Endothelial cell of umbilical vein (primary cell): ENCODE results near the gene WDPCP. TPM values are rescaled to one million over a fixed set of nuclear protein-coding genes. Genes with fewer than 3 reads are reported as not detected.

ENCODE experiments used
- BruUV-seq: library from RNA; stranded (reverse); fragments of 400-500 nt; replicated peaks from 2 replicates; lab custom pipeline; 2021; lab: Mats Ljungman, UMichigan
- CTCF ChIA-PET: fragments of 300-600, 350-600 bp; sonication (Branson Sonifier 250); formaldehyde crosslinking; loops from one replicate; lab custom pipeline; 2021; ENCODE audit warnings: antibody characterized with exemption, inconsistent platforms; lab: Charles Lee
- POLR2A ChIA-PET: fragments of 300-600, 350-600 bp; sonication (Branson Sonifier 250); formaldehyde crosslinking; loops from one replicate; lab custom pipeline; 2021; ENCODE audit warnings: antibody characterized with exemption, inconsistent platforms; lab: Charles Lee
- DNase-seq: peaks from one replicate; pipeline ENCODE4 v3.0.0-alpha.2; 2011; ENCODE audit warnings: low read depth, low spot score
- FAIRE-seq: peaks from 2 replicates; lab custom pipeline; 2011; peaks lifted over from hg19 to GRCh38; lab: Jason Lieb, UNC
- H2AFZ ChIP-seq: 2 replicates; pipeline ENCODE4 v1.6.0; 2012; ENCODE audit warnings: low read depth, low read length, control low read depth, inconsistent platforms
- H3K27ac ChIP-seq: 2 replicates; pipeline ENCODE4 v1.5.1; 2011; ENCODE audit warnings: low read depth, mild to moderate bottlenecking, control low read depth, low read length, moderate library complexity; ENCODE audit not compliant: insufficient read depth
- H3K27me3 ChIP-seq, 2 experiments: 2 replicates each; pipeline versions ENCODE4 v1.6.0 to v1.6.1; 2011; ENCODE audit warnings: low read length in 2 of 2, mixed read lengths in 1 of 2; ENCODE audit not compliant: control insufficient read depth in 2 of 2, insufficient read depth in 2 of 2
- H3K36me3 ChIP-seq, 2 experiments: 2 replicates in 1 of 2; 3 replicates in 1 of 2; pipeline ENCODE4 v1.5.1; 2011; ENCODE audit warnings: low read length in 2 of 2, mild to moderate bottlenecking in 1 of 2, moderate library complexity in 1 of 2; ENCODE audit not compliant: control insufficient read depth in 2 of 2, insufficient read depth in 2 of 2; ENCODE audit errors: extremely low read depth in 1 of 2
- H3K4me1 ChIP-seq: 3 replicates; pipeline ENCODE4 v1.5.1; 2011; ENCODE audit warnings: mild to moderate bottlenecking, low read length; ENCODE audit not compliant: control insufficient read depth, insufficient read depth; ENCODE audit errors: extremely low read depth
- H3K4me2 ChIP-seq: 2 replicates; pipeline ENCODE4 v1.6.1; 2011; ENCODE audit warnings: low read length, control low read depth, mixed read lengths; ENCODE audit not compliant: insufficient read depth
- H3K4me3 ChIP-seq, 3 experiments: fragments of 200-600 bp in 1 of 3; sonication (generic), shearing (Covaris generic) in 1 of 3; replicated peaks in 1 of 3; 2 replicates each; pipeline ENCODE4 v1.5.1; 2011 to 2016; ENCODE audit warnings: control low read depth in 3 of 3, low read length in 3 of 3, mild to moderate bottlenecking in 2 of 3, inconsistent platforms in 1 of 3, low read depth in 1 of 3, moderate library complexity in 1 of 3; ENCODE audit not compliant: insufficient read depth in 1 of 3
- H3K79me2 ChIP-seq: 2 replicates; pipeline ENCODE4 v1.6.0; 2012; ENCODE audit warnings: low read length, inconsistent platforms; ENCODE audit not compliant: control insufficient read depth, insufficient read depth
- H3K9ac ChIP-seq: replicated peaks from 2 replicates; pipeline ENCODE3; 2011; ENCODE audit warnings: low read length, control low read depth; ENCODE audit not compliant: insufficient read depth; ENCODE audit errors: extremely low read depth
- H3K9me1 ChIP-seq: replicated peaks from 3 replicates; pipeline ENCODE4 v1.6.0; 2011; ENCODE audit warnings: mild to moderate bottlenecking, low read length; ENCODE audit not compliant: control insufficient read depth, insufficient read depth; ENCODE audit errors: extremely low read depth
- H3K9me3 ChIP-seq: replicated peaks from 2 replicates; pipeline ENCODE4 v1.5.1; 2012; ENCODE audit warnings: low read length, inconsistent platforms; ENCODE audit not compliant: control insufficient read depth, insufficient read depth
- H4K20me1 ChIP-seq: replicated peaks from 2 replicates; pipeline ENCODE3; 2011; ENCODE audit warnings: mild to moderate bottlenecking, low read length; ENCODE audit not compliant: control insufficient read depth, insufficient read depth; ENCODE audit errors: extremely low read depth
- CTCF ChIP-seq, 2 donors: IDR thresholded peaks; 1 replicate in 1 of 2; 2 replicates in 1 of 2; pipeline ENCODE4 v1.5.1; 2011; ENCODE audit warnings: low read length in 2 of 2, mild to moderate bottlenecking in 2 of 2, moderate library complexity in 2 of 2, control low read depth in 1 of 2, inconsistent platforms in 1 of 2, low read depth in 1 of 2; ENCODE audit not compliant: insufficient read depth in 1 of 2; ENCODE audit errors: extremely low read depth in 1 of 2
- EZH2 ChIP-seq: IDR thresholded peaks from 2 replicates; pipeline ENCODE4 v1.6.1; 2012; ENCODE audit warnings: borderline replicate concordance, low read depth, mild to moderate bottlenecking, moderate library complexity, low read length, inconsistent platforms; ENCODE audit not compliant: severe bottlenecking
- FOS ChIP-seq: IDR thresholded peaks from 2 replicates; pipeline ENCODE4 v1.6.1; 2011; ENCODE audit warnings: mild to moderate bottlenecking, low read length, moderate library complexity, borderline replicate concordance; ENCODE audit not compliant: insufficient read depth
- GATA2 ChIP-seq: IDR thresholded peaks from 2 replicates; pipeline ENCODE4 v1.7.0; 2011; ENCODE audit warnings: low read depth, mild to moderate bottlenecking, moderate library complexity, mixed read lengths, low read length; ENCODE audit not compliant: insufficient read length, insufficient read depth
- JUN ChIP-seq: IDR thresholded peaks from 2 replicates; pipeline ENCODE4 v1.6.1; 2011; ENCODE audit warnings: borderline replicate concordance, low read depth; ENCODE audit not compliant: insufficient read length, insufficient read depth
- MAX ChIP-seq: IDR thresholded peaks from 2 replicates; pipeline ENCODE4 v1.6.1; 2011; ENCODE audit not compliant: insufficient read depth, insufficient read length
- MYC ChIP-seq: IDR thresholded peaks from one replicate; pipeline ENCODE4 v1.6.1; 2011; ENCODE audit warnings: mild to moderate bottlenecking, low read depth, low read length
- POLR2A ChIP-seq: IDR thresholded peaks from 2 replicates; pipeline ENCODE4 v1.6.1; 2012; ENCODE audit warnings: low read depth, mild to moderate bottlenecking, control low read depth, low read length
- POLR2AphosphoS5 ChIP-seq: IDR thresholded peaks from 2 replicates; pipeline ENCODE4 v1.6.1; 2012; ENCODE audit warnings: low read depth, mild to moderate bottlenecking, control low read depth, low read length, moderate library complexity; ENCODE audit not compliant: insufficient read depth
- dilution Hi-C: fragments of 300-500 bp; cut with MboI; formaldehyde crosslinking; loops from one replicate; pipeline ENCODE4 v1.15.0; 2019; ENCODE audit warnings: low sequenced_read_pairs; ENCODE audit not compliant: extremely low pct_ligation_motif_present
- intact Hi-C: fragments of 100-400 bp; cut with micrococcal nuclease; formaldehyde crosslinking; loops from one replicate; pipeline ENCODE4 v1.10.0; 2022
- polyA plus RNA-seq, 4 experiments: library from polyadenylated mRNA; depleted of rRNA in 3 of 4; stranded (reverse) in 3 of 4; unstranded in 1 of 4; fragments of >200 nt; gene quantifications; 2 replicates each; pipeline versions ENCODE4 v1.2.1 to v1.2.3, GENCODE V29; 2011 to 2012; ENCODE audit warnings: missing spikeins in 1 of 4
- total RNA-seq: library from RNA; stranded (reverse); gene quantifications from 2 replicates; pipeline ENCODE4 v1.2.3, GENCODE V29; 2021

The WDPCP gene
- total and polyA plus RNA-seq, 2 donors (not counting 3 experiments of a cell fraction or from before 2014, with no cell fraction given) = 4.0 to 8.8 TPM

- no peak for FAIRE-seq
- no peaks in the 10 kb centered on the region for H3K79me2 ChIP-seq
- no peaks in the 10 kb centered on the region for H3K9me3 ChIP-seq
- H3K36me3 ChIP-seq = no peaks in the 10 kb centered on the region
- H2AFZ ChIP-seq = no peak overlapping the region
- H3K27me3 ChIP-seq = peaks cover 0 to 14% of the 10 kb centered on the region in 2 experiments
- no peaks in the 10 kb centered on the region for H3K9me1 ChIP-seq
- intact Hi-C loops (no loop called here), dilution Hi-C loops (no loop called here)
- no peak overlapping the region for H3K9ac ChIP-seq
- no peak overlapping the region for H3K4me3 ChIP-seq
- no peak overlapping the region for H3K27ac ChIP-seq
- no peaks in the 10 kb centered on the region for H4K20me1 ChIP-seq
- no peak for DNase-seq
- CTCF ChIA-PET = no interaction called here
- TF ChIP-seq JUN (no peak), POLR2AphosphoS5 (no peak), MAX (no peak)
- no peaks in the 10 kb centered on the region for H3K4me1 ChIP-seq
- BruUV-seq = no TSS peak
- POLR2A ChIA-PET = no interaction called here
- H3K4me2 ChIP-seq = no peak overlapping the region
Observed at GRCh38 chr2:63086687-63087086, 501.6 kb downstream of the WDPCP start.

- dilution Hi-C loops (no loop called here), intact Hi-C loops (no loop called here)
- Histone ChIP-seq H3K27me3 (peaks cover 5 to 18% of the 10 kb centered on the region in 2 experiments), H4K20me1 (no peaks in the 10 kb centered on the region), H3K79me2 (no peaks in the 10 kb centered on the region), H3K4me1 (no peaks in the 10 kb centered on the region), H3K36me3 (no peaks in the 10 kb centered on the region), H3K9ac (no peak overlapping the region), H2AFZ (no peak overlapping the region), H3K27ac (no peak overlapping the region), H3K9me3 (no peaks in the 10 kb centered on the region), H3K4me2 (no peak overlapping the region), H3K9me1 (no peaks in the 10 kb centered on the region), H3K4me3 (no peak overlapping the region)
- no TSS peak for BruUV-seq
- POLR2A ChIA-PET = no interaction called here
- TF ChIP-seq POLR2AphosphoS5 (no peak), CTCF (IDR thresholded peaks at IDR 0.05; ENCODE audit: extremely low read depth in 1 of 2, insufficient read depth in 1 of 2, low read depth in 1 of 2, low read length in 2 of 2) (no peak), MAX (no peak), MYC (no peak), EZH2 (no peak), GATA2 (no peak), FOS (no peak), JUN (no peak), POLR2A (no peak)
- CTCF ChIA-PET = no interaction called here
- FAIRE-seq (no peak), DNase-seq (no peak)
Observed at GRCh38 chr2:63081404-63081803, 506.9 kb downstream of the WDPCP start.
